ENCODE measurements around the gene TTYH3.
A peak's percentile ranks its signal among the peaks of the same experiment; 100 is the strongest.

The TTYH3 gene

DNA sequence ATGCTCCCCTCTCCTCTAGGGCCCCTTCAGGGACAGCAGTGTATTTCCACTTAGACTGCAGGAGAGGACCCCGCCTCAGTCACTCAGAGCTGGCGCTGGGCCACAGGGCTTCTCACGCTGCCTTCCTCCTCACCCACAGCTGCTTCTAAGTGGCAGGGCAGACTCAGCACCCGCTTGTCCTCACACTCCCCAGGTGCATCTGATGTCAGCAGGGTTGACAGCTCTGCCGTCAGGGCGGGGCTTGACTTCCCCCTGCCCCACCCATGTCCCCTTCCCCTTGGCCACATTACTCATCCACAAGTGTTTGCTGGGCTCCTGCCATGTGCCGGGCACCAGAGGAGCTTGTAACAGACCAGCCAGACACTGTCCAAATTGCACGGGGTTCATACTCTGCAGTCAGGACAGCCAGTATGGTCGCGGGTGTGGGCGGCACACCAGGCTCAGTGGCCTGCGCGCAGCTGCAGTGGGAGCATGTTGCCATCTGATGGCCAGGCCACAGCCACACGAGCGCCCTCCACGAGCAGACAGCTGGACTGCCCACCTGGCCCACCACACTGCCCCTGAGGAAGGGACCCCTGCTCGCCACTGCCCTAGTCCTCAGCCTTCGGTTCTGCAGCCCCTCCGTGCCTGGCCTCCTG lies 29.3 kb upstream of the TTYH3 start:
- H3K27ac ChIP-seq (ENCODE audit: low read depth, low read length), result no peak overlapping the region
- H3K4me1 ChIP-seq (ENCODE audit: control insufficient read depth in 1 of 2, insufficient read depth in 2 of 2, low read length in 2 of 2), result peaks cover 0 to 3% of the 10 kb centered on the region in 2 donors
- no peak overlapping the region for H3K4me3 ChIP-seq (ENCODE audit: low read depth in 1 of 2, low read length in 2 of 2)
- peaks cover 20 to 54% of the 10 kb centered on the region in 2 donors for H3K36me3 ChIP-seq (ENCODE audit: control insufficient read depth in 1 of 2, insufficient read depth in 2 of 2, low read length in 2 of 2)
- H3K9me3 ChIP-seq (ENCODE audit: control insufficient read depth in 1 of 2, low read length in 2 of 2), result no peaks in the 10 kb centered on the region
- no peak overlapping the region for H3K9ac ChIP-seq (ENCODE audit: low read depth in 1 of 2, low read length in 2 of 2)
- no peaks in the 10 kb centered on the region for H3K27me3 ChIP-seq (ENCODE audit: control insufficient read depth in 1 of 2, insufficient read depth in 2 of 2, low read length in 2 of 2)

DNA sequence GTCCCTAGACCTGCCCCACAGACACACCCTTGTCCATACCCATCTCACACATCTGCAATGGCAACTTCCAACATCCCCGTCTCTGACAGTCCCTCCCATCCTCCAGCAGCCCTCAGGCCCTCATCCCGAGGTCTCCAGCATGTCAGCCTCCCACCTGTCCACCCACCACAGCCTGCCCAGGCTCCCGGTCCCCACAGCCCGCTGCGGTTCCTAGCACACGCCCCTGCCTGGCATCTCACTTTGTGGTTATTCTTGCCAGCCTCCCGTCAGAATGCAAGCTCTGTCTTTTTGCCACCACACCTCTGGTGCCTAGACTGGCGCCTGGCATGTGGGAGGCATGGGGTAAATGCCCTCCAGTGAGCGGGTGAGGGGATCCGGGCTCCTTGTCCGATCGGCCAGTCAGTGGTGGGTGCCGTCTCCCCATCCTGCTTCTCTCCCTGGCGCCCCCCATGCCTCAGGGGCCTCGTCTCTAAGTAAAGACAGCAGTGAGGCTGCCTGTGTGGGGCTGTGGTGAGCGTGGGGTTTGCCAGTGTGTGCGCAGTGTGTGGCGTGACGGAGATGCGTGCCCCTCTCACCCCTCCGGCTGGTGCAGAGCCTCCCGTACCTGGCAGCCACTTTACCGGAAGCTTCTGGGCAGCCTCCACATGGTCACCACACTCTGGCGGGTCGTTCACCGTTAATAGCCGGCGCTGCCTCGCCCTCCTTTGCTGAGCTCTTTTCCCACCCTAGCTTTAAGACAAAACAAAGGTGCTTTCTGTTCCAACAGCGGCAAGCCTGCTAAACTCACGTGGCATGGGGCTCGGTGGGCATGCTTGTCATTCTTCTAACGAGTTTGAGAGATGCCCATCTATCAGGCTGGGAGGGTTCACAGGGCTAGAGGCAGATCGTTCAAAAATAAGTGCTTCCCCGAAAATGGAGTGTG lies 28.5 kb upstream of the TTYH3 start:
- peaks cover 0 to 3% of the 10 kb centered on the region in 2 donors for H3K4me1 ChIP-seq (ENCODE audit: control insufficient read depth in 1 of 2, insufficient read depth in 2 of 2, low read length in 2 of 2)

DNA sequence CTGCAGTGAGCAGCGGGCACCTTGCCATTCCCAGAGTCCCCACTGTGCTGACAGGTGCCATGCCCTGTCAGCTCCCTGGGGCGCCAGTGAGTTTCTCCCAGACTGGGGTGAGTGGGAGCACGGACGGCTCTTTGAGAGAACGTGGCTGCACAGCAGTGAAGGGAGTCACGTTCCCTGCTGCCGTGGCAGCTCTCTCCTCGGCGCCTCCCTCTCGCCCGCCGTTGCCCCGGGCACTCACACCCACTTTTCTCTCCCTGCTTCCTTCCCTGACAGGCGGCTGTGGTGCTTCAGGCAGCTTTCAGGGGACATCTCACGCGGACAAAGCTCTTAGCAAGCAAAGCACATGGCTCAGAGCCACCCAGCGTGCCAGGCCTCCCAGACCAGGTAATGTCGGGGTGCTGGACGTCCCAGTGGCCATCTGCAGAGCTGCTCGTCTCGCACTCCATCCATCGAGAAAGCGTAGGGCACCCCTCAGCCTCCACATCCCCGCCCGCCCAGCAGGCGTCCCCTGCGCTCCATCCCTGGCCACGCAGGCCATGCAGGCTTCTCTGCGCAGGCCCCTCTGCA lies 27.1 kb upstream of the TTYH3 start:
- no peak overlapping the region for H3K4me3 ChIP-seq (ENCODE audit: low read depth in 1 of 2, low read length in 2 of 2)
- H3K4me1 ChIP-seq (ENCODE audit: control insufficient read depth in 1 of 2, insufficient read depth in 2 of 2, low read length in 2 of 2), result peaks cover 0 to 3% of the 10 kb centered on the region in 2 donors
- no peaks in the 10 kb centered on the region for H3K27me3 ChIP-seq (ENCODE audit: control insufficient read depth in 1 of 2, insufficient read depth in 2 of 2, low read length in 2 of 2)
- no peaks in the 10 kb centered on the region for H3K9me3 ChIP-seq (ENCODE audit: control insufficient read depth in 1 of 2, low read length in 2 of 2)
- no peak overlapping the region for H3K9ac ChIP-seq (ENCODE audit: low read depth in 1 of 2, low read length in 2 of 2)
- H3K36me3 ChIP-seq (ENCODE audit: control insufficient read depth in 1 of 2, insufficient read depth in 2 of 2, low read length in 2 of 2), result peaks cover 16 to 40% of the 10 kb centered on the region in 2 donors
- H3K27ac ChIP-seq (ENCODE audit: low read depth, low read length), result no peak overlapping the region

More for the DNA sequence above, 28.5 kb upstream of the TTYH3 start:
- Histone ChIP-seq H3K9me3 (ENCODE audit: control insufficient read depth in 1 of 2, low read length in 2 of 2) (no peaks in the 10 kb centered on the region), H3K27me3 (ENCODE audit: control insufficient read depth in 1 of 2, insufficient read depth in 2 of 2, low read length in 2 of 2) (no peaks in the 10 kb centered on the region), H3K36me3 (ENCODE audit: control insufficient read depth in 1 of 2, insufficient read depth in 2 of 2, low read length in 2 of 2) (peaks cover 20 to 48% of the 10 kb centered on the region in 2 donors), H3K27ac (ENCODE audit: low read depth, low read length) (no peak overlapping the region), H3K4me3 (ENCODE audit: low read depth in 1 of 2, low read length in 2 of 2) (no peak overlapping the region), H3K9ac (ENCODE audit: low read depth in 1 of 2, low read length in 2 of 2) (no peak overlapping the region)

DNA sequence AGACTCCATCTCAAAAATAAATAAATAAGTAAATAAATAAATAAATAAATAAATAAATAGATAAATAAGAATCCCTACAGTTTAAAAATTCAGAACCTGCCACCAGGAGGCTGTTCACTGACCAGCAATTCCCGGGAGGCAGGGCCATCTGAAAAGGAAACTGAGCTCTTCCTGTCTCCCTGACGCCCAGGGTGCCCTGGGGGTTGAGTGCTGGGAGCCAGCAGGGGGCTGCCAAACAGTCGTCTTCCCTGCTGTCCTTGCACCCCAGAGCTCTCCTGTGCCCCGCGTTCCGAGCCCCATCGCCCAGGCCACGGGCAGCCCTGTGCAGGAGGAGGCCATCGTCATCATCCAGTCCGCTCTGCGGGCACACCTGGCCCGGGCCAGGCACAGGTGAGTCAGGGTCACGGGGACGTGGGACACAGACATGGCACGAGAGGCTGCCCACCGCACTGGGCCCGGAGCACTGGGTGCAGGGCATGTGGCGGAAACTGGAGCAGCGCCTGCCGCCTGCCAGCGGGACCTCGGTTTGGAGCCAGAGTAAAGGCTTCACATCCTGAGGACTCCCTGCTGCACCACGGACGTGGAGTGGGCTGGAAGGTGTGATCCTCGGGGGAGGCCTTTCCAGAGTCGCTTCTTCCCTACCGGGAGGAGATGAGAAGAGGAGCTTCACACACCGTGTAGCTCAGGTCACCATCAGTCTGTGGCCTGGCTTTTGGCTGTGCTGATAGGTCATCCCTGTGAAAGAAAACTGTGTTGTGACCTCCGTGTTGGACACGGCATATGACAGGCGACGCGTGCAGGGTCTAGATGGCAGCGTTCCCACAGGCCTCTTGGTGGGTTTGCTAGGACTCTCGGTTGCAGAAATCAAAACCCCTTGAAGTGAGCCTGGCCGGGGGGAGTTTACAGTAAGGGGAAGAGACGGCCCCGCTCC lies 25.9 kb upstream of the TTYH3 start:
- Histone ChIP-seq H3K4me3 (ENCODE audit: low read depth in 1 of 2, low read length in 2 of 2) (no peak overlapping the region), H3K27ac (ENCODE audit: low read depth, low read length) (no peak overlapping the region), H3K36me3 (ENCODE audit: control insufficient read depth in 1 of 2, insufficient read depth in 2 of 2, low read length in 2 of 2) (peaks cover 10 to 39% of the 10 kb centered on the region in 2 donors), H3K27me3 (ENCODE audit: control insufficient read depth in 1 of 2, insufficient read depth in 2 of 2, low read length in 2 of 2) (no peaks in the 10 kb centered on the region), H3K9me3 (ENCODE audit: control insufficient read depth in 1 of 2, low read length in 2 of 2) (no peaks in the 10 kb centered on the region), H3K4me1 (ENCODE audit: control insufficient read depth in 1 of 2, insufficient read depth in 2 of 2, low read length in 2 of 2) (peaks cover 0 to 3% of the 10 kb centered on the region in 2 donors), H3K9ac (ENCODE audit: low read depth in 1 of 2, low read length in 2 of 2) (no peak overlapping the region)

DNA sequence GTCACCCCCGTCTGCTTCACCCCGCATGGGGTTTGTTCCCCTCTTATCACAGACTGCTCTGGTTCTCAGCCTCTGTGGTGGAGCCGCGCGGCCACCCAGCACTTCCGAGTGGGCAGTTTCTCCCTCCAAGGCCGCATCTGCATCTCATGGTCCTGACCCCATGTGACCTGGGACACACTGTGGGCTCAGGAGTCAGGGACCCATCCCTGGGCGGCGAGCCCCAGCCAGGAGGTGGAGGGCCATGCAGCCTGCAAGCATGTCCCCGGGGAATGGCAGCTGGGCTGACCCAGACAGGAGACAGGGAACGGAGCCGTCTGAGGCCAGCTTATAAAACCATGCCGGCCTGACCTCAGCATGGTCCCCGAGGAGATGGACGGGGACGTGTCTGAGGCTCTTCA lies 25.2 kb upstream of the TTYH3 start:
- Histone ChIP-seq H3K27me3 (ENCODE audit: control insufficient read depth in 1 of 2, insufficient read depth in 2 of 2, low read length in 2 of 2) (no peaks in the 10 kb centered on the region), H3K4me1 (ENCODE audit: control insufficient read depth in 1 of 2, insufficient read depth in 2 of 2, low read length in 2 of 2) (peaks cover 3 to 8% of the 10 kb centered on the region in 2 donors), H3K4me3 (ENCODE audit: low read depth in 1 of 2, low read length in 2 of 2) (no peak overlapping the region), H3K27ac (ENCODE audit: low read depth, low read length) (no peak overlapping the region), H3K9ac (ENCODE audit: low read depth in 1 of 2, low read length in 2 of 2) (no peak overlapping the region), H3K36me3 (ENCODE audit: control insufficient read depth in 1 of 2, insufficient read depth in 2 of 2, low read length in 2 of 2) (peaks cover 10 to 36% of the 10 kb centered on the region in 2 donors), H3K9me3 (ENCODE audit: control insufficient read depth in 1 of 2, low read length in 2 of 2) (no peaks in the 10 kb centered on the region)

DNA sequence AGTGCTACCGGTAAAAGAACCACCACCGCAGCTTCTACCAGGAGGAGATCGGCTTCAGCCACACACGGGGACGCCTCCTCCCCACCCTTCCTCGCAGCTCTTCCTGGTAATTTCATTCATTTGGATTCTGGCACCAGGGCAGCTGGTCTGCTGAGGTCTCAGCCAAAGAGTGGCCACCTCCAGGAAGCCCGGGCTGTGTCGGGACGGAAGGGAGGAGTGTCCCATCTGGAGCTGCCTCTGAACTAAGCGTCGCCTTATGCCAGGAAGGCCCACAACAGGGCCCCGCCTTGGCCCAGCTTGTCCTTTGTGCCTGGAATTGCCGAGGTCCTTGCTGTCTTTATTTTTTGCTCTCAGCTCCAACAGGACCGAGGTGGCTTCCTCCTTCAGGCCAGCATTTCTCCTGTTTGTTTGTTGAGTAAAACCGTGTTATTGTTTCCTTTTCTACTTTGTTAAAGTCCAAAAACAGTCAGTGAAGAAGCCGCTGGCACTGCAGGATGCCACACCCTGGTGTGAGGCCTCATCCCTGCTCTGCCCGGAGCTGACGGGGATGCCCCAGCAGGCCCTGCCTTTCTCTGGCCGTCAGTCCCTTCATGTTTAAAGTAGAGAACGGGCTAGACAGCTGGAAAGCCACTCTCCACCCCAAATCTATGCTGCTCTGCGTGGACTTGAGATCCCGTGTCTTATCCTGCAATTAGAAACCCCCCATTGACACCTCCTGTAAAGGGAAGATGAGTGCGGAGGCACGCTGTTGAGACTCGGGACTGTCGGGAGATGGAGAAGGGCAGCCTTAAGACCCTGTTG lies 24.5 kb upstream of the TTYH3 start:
- peak overlapping the region; percentile 25 for H3K27ac ChIP-seq (ENCODE audit: low read depth, low read length)
- peaks cover 6 to 29% of the 10 kb centered on the region in 2 donors for H3K36me3 ChIP-seq (ENCODE audit: control insufficient read depth in 1 of 2, insufficient read depth in 2 of 2, low read length in 2 of 2)
- H3K4me1 ChIP-seq (ENCODE audit: control insufficient read depth in 1 of 2, insufficient read depth in 2 of 2, low read length in 2 of 2), result peaks cover 7 to 8% of the 10 kb centered on the region in 2 donors
- H3K9me3 ChIP-seq (ENCODE audit: control insufficient read depth in 1 of 2, low read length in 2 of 2), result no peaks in the 10 kb centered on the region
- no peak overlapping the region for H3K9ac ChIP-seq (ENCODE audit: low read depth in 1 of 2, low read length in 2 of 2)
- no peaks in the 10 kb centered on the region for H3K27me3 ChIP-seq (ENCODE audit: control insufficient read depth in 1 of 2, insufficient read depth in 2 of 2, low read length in 2 of 2)
- no peak overlapping the region for H3K4me3 ChIP-seq (ENCODE audit: low read depth in 1 of 2, low read length in 2 of 2)

DNA sequence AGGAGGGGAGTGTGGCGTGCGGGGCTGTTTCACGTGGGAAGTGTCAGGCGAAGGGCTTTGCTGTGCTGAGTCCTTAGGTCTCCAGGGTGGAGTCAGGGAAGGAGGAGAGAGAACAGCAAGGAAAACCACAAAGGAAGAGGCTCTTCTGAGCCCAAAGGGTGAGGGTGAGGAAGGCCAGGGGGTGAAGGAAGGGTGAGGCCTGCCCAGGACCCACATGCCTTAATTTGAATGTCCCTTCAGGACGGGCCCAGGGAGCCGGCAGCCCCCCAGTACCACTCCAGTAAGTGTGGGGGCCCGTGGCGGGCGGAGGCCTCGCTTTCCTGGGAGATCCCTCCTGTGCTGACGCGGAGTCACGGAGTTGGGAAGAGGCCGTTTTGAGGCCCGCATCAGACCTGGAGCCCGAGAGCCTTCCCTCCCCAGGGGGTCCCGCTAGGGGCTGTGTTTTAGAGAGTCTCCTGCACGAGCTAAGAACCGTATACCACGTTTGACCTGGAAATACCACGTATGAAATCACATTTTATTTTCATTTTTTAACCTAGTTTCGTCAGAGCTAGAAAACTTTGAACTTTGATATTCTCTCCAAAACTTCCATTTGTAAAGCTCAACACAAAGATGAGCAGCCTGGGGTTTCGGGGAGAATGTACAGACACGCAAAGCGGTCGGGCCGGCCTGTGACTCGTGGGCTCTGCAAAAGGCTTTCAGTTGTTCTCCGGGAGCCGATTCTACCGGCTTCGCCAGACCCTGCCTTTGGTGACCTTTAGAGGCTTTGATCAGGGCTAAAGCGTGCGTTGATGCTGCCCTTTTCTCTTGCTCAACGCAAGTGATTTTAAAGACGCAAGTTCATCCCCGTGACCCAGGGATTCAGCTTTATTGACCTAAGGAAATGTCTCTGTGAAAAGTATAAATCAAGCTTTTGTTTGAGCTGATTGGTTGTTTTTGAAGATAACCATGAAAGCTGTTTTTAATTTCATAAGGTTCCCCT lies 23.6 kb upstream of the TTYH3 start:
- Histone ChIP-seq H3K27ac (ENCODE audit: low read depth, low read length) (peak overlapping the region; percentile 25), H3K4me3 (ENCODE audit: low read depth in 1 of 2, low read length in 2 of 2) (no peak overlapping the region), H3K27me3 (ENCODE audit: control insufficient read depth in 1 of 2, insufficient read depth in 2 of 2, low read length in 2 of 2) (no peaks in the 10 kb centered on the region), H3K9me3 (ENCODE audit: control insufficient read depth in 1 of 2, low read length in 2 of 2) (no peaks in the 10 kb centered on the region), H3K4me1 (ENCODE audit: control insufficient read depth in 1 of 2, insufficient read depth in 2 of 2, low read length in 2 of 2) (peaks cover 11 to 12% of the 10 kb centered on the region in 2 donors), H3K9ac (ENCODE audit: low read depth in 1 of 2, low read length in 2 of 2) (no peak overlapping the region), H3K36me3 (ENCODE audit: control insufficient read depth in 1 of 2, insufficient read depth in 2 of 2, low read length in 2 of 2) (peaks cover 6 to 23% of the 10 kb centered on the region in 2 donors)

DNA sequence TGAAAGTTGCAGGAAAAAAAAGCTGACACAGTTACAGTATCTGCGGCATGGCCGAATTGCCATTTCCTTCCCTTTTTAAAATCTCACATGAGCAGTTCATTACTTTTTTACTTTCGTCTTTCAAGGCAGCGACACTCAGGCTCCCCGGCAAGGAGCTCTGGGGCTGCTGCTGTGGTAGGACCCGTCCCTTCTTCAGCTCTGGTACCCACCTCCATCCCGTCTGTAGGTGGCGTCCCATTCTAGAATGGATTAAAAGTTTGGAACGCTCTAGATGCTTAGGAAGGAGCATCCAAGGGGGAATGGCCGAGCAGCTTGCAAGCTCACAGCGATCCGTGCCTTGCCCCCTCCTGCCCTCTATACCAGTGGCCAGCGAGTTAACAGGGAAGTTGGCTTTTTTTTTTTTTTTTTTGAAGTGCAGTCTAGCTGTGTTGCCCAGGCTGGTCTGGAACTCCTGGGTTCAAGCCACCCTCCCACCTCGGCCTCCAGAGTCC lies 22.8 kb upstream of the TTYH3 start:
- no peak overlapping the region for H3K4me3 ChIP-seq (ENCODE audit: low read depth in 1 of 2, low read length in 2 of 2)
- no peak overlapping the region for H3K27ac ChIP-seq (ENCODE audit: low read depth, low read length)

More for the DNA sequence above, 22.8 kb upstream of the TTYH3 start:
- Histone ChIP-seq H3K4me1 (ENCODE audit: control insufficient read depth in 1 of 2, insufficient read depth in 2 of 2, low read length in 2 of 2) (peaks cover 11 to 17% of the 10 kb centered on the region in 2 donors), H3K9me3 (ENCODE audit: control insufficient read depth in 1 of 2, low read length in 2 of 2) (no peaks in the 10 kb centered on the region), H3K27me3 (ENCODE audit: control insufficient read depth in 1 of 2, insufficient read depth in 2 of 2, low read length in 2 of 2) (no peaks in the 10 kb centered on the region), H3K36me3 (ENCODE audit: control insufficient read depth in 1 of 2, insufficient read depth in 2 of 2, low read length in 2 of 2) (peaks cover 6 to 21% of the 10 kb centered on the region in 2 donors), H3K9ac (ENCODE audit: low read depth in 1 of 2, low read length in 2 of 2) (no peak overlapping the region)

All from duodenal mucosa (tissue), 2 donors.